ENCODE results near the gene CCDC50. TPM values are rescaled to one million over a fixed set of nuclear protein-coding genes. Genes with fewer than 3 reads are reported as not detected.

The CCDC50 gene
- total RNA-seq, 1 experiment from 2014 or later, result 47.8 TPM

DNA sequence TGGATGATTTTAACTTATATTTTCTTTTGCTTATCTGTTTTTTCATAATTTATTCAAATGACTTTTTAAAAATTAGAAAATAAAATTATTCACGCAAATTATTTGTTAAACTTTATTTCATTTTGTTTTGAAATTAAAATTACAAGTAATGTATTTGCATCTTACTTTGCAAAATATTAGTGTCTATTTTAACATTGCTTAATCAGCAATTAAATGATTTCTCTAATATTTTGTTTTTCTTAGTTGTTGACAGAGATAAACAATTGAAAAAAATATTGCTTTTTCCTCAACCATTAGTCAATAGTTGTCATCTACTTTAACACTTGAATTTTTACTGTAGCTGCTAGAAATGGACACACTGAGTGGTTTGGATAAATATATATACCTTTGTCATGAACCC lies 99.0 kb downstream of the CCDC50 start:
- no peak overlapping the region for H3K9ac ChIP-seq (ENCODE audit: low read length)
- no peak overlapping the region for H2AFZ ChIP-seq (ENCODE audit: low read depth, low read length, poor library complexity, severe bottlenecking)
- DNase-seq (ENCODE audit: low read depth, low spot score), result no peak
- no peak overlapping the region for H3K4me3 ChIP-seq (replicated peaks in 1 of 2; ENCODE audit: low read depth in 1 of 2, low read length in 2 of 2)
- H3K4me2 ChIP-seq (ENCODE audit: low read length), result no peak overlapping the region
- no peak for ATAC-seq
- TF ChIP-seq, protein P1, sequence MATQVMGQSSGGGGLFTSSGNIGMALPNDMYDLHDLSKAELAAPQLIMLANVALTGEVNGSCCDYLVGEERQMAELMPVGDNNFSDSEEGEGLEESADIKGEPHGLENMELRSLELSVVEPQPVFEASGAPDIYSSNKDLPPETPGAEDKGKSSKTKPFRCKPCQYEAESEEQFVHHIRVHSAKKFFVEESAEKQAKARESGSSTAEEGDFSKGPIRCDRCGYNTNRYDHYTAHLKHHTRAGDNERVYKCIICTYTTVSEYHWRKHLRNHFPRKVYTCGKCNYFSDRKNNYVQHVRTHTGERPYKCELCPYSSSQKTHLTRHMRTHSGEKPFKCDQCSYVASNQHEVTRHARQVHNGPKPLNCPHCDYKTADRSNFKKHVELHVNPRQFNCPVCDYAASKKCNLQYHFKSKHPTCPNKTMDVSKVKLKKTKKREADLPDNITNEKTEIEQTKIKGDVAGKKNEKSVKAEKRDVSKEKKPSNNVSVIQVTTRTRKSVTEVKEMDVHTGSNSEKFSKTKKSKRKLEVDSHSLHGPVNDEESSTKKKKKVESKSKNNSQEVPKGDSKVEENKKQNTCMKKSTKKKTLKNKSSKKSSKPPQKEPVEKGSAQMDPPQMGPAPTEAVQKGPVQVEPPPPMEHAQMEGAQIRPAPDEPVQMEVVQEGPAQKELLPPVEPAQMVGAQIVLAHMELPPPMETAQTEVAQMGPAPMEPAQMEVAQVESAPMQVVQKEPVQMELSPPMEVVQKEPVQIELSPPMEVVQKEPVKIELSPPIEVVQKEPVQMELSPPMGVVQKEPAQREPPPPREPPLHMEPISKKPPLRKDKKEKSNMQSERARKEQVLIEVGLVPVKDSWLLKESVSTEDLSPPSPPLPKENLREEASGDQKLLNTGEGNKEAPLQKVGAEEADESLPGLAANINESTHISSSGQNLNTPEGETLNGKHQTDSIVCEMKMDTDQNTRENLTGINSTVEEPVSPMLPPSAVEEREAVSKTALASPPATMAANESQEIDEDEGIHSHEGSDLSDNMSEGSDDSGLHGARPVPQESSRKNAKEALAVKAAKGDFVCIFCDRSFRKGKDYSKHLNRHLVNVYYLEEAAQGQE (IDR thresholded peaks at IDR 0.05; ENCODE audit: low read depth), result no peak
- TF ChIP-seq ZFX (IDR thresholded peaks at IDR 0.05) (no peak), YY1 (IDR thresholded peaks at IDR 0.05; ENCODE audit: extremely low read depth, insufficient replicate concordance, low read depth, low read length) (no peak), ZNF274 (IDR thresholded peaks at IDR 0.05; ENCODE audit: low read depth, low read length) (no peak), POLR2A (IDR thresholded peaks at IDR 0.05; ENCODE audit: borderline replicate concordance, extremely low read depth, insufficient read depth, insufficient read length) (no peak), CEBPB (IDR thresholded peaks at IDR 0.05; ENCODE audit: low read depth) (no peak), RAD21 (IDR thresholded peaks at IDR 0.05; ENCODE audit: low read depth) (no peak), FOSL1 (IDR thresholded peaks at IDR 0.05; ENCODE audit: low read depth) (no peak), CBX3 (IDR thresholded peaks at IDR 0.05; ENCODE audit: low read depth) (no peak)
- TF ChIP-seq, protein P2, sequence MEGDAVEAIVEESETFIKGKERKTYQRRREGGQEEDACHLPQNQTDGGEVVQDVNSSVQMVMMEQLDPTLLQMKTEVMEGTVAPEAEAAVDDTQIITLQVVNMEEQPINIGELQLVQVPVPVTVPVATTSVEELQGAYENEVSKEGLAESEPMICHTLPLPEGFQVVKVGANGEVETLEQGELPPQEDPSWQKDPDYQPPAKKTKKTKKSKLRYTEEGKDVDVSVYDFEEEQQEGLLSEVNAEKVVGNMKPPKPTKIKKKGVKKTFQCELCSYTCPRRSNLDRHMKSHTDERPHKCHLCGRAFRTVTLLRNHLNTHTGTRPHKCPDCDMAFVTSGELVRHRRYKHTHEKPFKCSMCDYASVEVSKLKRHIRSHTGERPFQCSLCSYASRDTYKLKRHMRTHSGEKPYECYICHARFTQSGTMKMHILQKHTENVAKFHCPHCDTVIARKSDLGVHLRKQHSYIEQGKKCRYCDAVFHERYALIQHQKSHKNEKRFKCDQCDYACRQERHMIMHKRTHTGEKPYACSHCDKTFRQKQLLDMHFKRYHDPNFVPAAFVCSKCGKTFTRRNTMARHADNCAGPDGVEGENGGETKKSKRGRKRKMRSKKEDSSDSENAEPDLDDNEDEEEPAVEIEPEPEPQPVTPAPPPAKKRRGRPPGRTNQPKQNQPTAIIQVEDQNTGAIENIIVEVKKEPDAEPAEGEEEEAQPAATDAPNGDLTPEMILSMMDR (IDR thresholded peaks at IDR 0.05 in 2 of 3, conservative IDR thresholded peaks at IDR 0.05 in 1 of 3; ENCODE audit: borderline replicate concordance in 1 of 3, insufficient read depth in 1 of 3, low read depth in 2 of 3, low read length in 2 of 3), result no peak
- TF ChIP-seq, protein P3, sequence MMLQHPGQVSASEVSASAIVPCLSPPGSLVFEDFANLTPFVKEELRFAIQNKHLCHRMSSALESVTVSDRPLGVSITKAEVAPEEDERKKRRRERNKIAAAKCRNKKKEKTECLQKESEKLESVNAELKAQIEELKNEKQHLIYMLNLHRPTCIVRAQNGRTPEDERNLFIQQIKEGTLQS (IDR thresholded peaks at IDR 0.05), result no peak
- ChIA-PET RAD21 (ENCODE audit: low non-redundant PET in 1 of 2, low total read pairs in 2 of 2, uncharacterized antibody in 2 of 2, unreplicated experiment in 2 of 2) (no interaction called here), CTCF (no interaction called here), POLR2A (no interaction called here)
- no peak overlapping the region for H3K27ac ChIP-seq (ENCODE audit: low read depth, low read length)
- no peaks in the 10 kb centered on the region for H3K9me2 ChIP-seq (ENCODE audit: insufficient read depth)
- no peaks in the 10 kb centered on the region for H3K27me3 ChIP-seq (ENCODE audit: insufficient read depth, low read length)
- H3K9me3 ChIP-seq (ENCODE audit: control insufficient read depth in 1 of 2, insufficient read depth in 1 of 2, low read depth in 1 of 2, low read length in 2 of 2), result no peaks in the 10 kb centered on the region
- intact Hi-C loops (cut with micrococcal nuclease), result no loop called here
- H3K36me3 ChIP-seq (ENCODE audit: control insufficient read depth in 1 of 2, insufficient read depth in 2 of 2, low read length in 2 of 2), result no peaks in the 10 kb centered on the region
- no peaks in the 10 kb centered on the region for H3K4me1 ChIP-seq (ENCODE audit: control insufficient read depth in 1 of 2, insufficient read depth in 2 of 2, low read length in 2 of 2)
- no TSS peak for BruUV-seq (replicated peaks)
- no peaks in the 10 kb centered on the region for H3K79me2 ChIP-seq (ENCODE audit: insufficient read depth, low read length)
- no peaks in the 10 kb centered on the region for H4K20me1 ChIP-seq (ENCODE audit: insufficient read depth)

Data from HCT116 (cell line).